GM18873 (cell line): ENCODE results near the gene NDST3.
"Not testable (repeated sequence)": the region's sequence is repeated elsewhere in the genome, so short reads cannot be mapped to it uniquely, and the experiment has no call there.

Source experiments
- ATAC-seq: cut with Tn5 transposase; IDR thresholded peaks from one replicate; pipeline ENCODE4 v1.9.1; 2021; ENCODE audit warnings: mild to moderate bottlenecking, moderate library complexity, moderate number of reproducible peaks; ENCODE audit not compliant: unreplicated experiment, low FRiP score

The NDST3 gene

DNA sequence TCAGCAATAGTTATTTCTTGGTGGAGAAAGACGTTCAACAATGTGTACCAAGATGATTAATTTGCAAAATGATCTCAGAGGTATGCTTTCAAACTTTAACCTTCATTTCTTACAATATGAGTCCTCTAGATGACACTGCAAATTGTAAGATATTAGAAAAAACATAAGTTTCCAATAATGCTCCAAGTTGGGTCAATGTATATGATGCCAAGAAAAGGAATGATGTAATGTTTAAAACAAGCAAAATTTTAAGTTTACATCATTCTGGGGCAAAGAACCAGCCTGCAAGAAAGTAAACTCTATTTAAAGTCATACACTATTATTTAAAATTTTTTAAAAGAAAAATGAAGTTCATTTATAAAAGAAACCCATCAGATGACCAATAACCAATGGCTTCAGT, 262.4 kb downstream of the NDST3 start:
- ATAC-seq: no peak

DNA sequence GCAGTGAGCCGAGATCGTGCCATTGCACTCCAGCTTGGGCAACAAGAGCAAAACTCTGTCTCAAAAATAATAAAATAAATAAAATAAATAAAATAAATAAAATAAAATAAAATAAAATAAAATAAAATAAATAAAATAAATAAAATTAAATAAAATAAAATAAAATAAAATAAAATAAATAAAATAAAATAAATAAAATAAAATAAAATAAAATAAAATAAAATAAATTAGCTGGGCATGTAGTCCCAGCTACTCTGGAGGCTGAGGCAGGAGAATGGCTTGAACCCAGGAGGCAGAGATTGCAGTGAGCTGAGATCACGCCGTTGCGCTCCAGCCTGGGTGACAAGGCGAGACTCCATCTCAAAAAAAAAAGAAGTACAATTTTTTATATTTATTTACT, 265.3 kb downstream of the NDST3 start:
- not testable (repeated sequence) for ATAC-seq

DNA sequence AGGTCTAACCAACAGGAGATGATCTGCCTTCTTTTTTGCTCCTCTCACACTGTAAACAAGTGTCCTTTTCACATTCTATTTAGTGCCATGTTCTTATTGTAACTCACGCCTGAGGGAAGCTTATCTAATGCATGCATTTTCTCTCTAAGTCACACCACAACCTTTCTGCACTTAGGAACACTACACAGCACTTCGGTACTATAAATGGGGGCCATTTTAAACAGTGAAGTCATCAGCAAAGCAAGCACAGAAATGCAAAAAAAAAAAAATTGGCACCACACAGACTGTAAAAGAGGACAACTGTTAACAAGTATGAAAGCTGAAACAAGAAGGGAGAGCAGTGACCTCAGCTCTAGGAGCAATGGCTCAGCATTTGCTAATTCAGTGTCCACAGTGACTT, 273.4 kb downstream of the NDST3 start:
- no peak for ATAC-seq
